Endothelial cell (in vitro differentiated cells): ENCODE measurements around the gene ZNF688. TPM values are rescaled to one million over a fixed set of nuclear protein-coding genes. Genes with fewer than 3 reads are reported as not detected.
"Not testable (repeated sequence)": the region's sequence is repeated elsewhere in the genome, so short reads cannot be mapped to it uniquely, and the experiment has no call there.

ENCODE experiments used
- DNase-seq: peaks from one replicate; pipeline ENCODE4 v3.0.0; 2021; ENCODE audit warnings: low spot score
- H3K27ac Mint-ChIP-seq: one replicate; pipeline ENCODE4 v1.8.0; 2021; ENCODE audit warnings: mixed read lengths, inconsistent platforms; ENCODE audit not compliant: unreplicated experiment
- H3K27me3 Mint-ChIP-seq: one replicate; pipeline ENCODE4 v1.8.0; 2021; ENCODE audit warnings: mild to moderate bottlenecking, moderate library complexity, mixed read lengths, inconsistent platforms; ENCODE audit not compliant: unreplicated experiment
- H3K36me3 Mint-ChIP-seq: one replicate; pipeline ENCODE4 v1.8.0; 2021; ENCODE audit warnings: mild to moderate bottlenecking, low read depth, mixed read lengths, inconsistent platforms; ENCODE audit not compliant: unreplicated experiment
- H3K4me1 Mint-ChIP-seq: one replicate; pipeline ENCODE4 v1.8.0; 2021; ENCODE audit warnings: mild to moderate bottlenecking, mixed read lengths, inconsistent platforms; ENCODE audit not compliant: unreplicated experiment
- H3K4me3 Mint-ChIP-seq: one replicate; pipeline ENCODE4 v1.8.0; 2021; ENCODE audit warnings: mild to moderate bottlenecking, mixed read lengths, inconsistent platforms; ENCODE audit not compliant: unreplicated experiment
- H3K9me3 Mint-ChIP-seq: one replicate; pipeline ENCODE4 v1.8.0; 2021; ENCODE audit warnings: mixed read lengths, inconsistent platforms; ENCODE audit not compliant: unreplicated experiment
- total RNA-seq: library from RNA; stranded (reverse); fragmentation: NEBNext Ultra II Directional; extraction: Animal tissue kit (Norgen Biotek cat#: 25700); gene quantifications from one replicate; pipeline ENCODE4 v1.2.1, GENCODE V29; 2021; ENCODE audit not compliant: unreplicated experiment
- TF ChIP-seq, protein P1 (sequence below): fragments of 200-600 bp; sonication (generic); IDR thresholded peaks from one replicate; pipeline ENCODE4 v1.5.0; 2021; ENCODE audit warnings: antibody characterized with exemption; ENCODE audit not compliant: unreplicated experiment

The ZNF688 gene
- total RNA-seq, 1 donor from 2014 or later: 9.6 TPM

DNA sequence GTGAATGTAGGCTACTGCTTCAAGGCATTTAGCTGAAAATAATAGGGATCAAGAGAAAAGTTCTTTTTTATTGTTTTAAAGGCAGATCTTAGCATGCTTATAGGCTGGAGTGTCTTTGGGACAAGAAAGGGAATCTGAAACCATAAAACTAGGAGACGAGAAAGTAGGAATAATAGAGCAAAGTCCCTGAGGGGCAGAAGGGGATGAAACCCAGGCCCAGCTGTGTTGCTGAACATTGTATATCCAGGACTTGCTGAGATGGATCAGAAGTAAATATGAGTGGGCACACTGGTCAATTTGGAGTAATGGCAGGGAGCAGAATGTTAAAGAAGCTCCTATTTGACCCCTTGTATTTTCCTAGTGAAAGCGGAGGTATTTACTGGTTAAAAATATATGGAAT lies 29.4 kb upstream of the ZNF688 start:
- no peak for DNase-seq
- no peak overlapping the region for H3K27ac Mint-ChIP-seq
- H3K4me1 Mint-ChIP-seq: no peaks in the 10 kb centered on the region
- TF ChIP-seq, protein P1, sequence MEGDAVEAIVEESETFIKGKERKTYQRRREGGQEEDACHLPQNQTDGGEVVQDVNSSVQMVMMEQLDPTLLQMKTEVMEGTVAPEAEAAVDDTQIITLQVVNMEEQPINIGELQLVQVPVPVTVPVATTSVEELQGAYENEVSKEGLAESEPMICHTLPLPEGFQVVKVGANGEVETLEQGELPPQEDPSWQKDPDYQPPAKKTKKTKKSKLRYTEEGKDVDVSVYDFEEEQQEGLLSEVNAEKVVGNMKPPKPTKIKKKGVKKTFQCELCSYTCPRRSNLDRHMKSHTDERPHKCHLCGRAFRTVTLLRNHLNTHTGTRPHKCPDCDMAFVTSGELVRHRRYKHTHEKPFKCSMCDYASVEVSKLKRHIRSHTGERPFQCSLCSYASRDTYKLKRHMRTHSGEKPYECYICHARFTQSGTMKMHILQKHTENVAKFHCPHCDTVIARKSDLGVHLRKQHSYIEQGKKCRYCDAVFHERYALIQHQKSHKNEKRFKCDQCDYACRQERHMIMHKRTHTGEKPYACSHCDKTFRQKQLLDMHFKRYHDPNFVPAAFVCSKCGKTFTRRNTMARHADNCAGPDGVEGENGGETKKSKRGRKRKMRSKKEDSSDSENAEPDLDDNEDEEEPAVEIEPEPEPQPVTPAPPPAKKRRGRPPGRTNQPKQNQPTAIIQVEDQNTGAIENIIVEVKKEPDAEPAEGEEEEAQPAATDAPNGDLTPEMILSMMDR: no peak
- no peaks in the 10 kb centered on the region for H3K9me3 Mint-ChIP-seq
- H3K27me3 Mint-ChIP-seq: peaks cover 11% of the 10 kb centered on the region
- H3K36me3 Mint-ChIP-seq: peaks cover 21% of the 10 kb centered on the region
- H3K4me3 Mint-ChIP-seq: no peak overlapping the region

DNA sequence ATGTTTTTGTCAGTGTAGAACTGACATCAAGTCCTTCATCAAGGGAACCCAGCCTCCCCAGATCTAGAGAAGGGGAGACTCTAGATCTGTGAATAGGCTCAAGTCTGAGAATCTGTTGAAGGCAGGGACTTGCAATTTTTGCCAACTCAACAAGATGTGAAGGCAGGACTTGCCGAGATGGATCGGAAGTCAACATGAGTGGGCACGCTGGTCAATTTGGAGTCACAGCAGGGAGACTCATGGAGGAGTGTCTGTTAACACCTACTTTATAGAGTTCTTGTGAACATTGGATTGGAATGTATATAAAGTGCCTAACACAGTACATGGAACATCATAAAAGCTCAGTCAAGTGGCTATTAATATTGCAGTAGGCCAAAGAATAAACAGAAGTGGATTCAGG lies 28.7 kb upstream of the ZNF688 start:
- TF ChIP-seq, protein P1: no peak
- Mint-ChIP-seq H3K9me3 (no peaks in the 10 kb centered on the region), H3K27ac (no peak overlapping the region), H3K27me3 (peaks cover 11% of the 10 kb centered on the region), H3K36me3 (peaks cover 18% of the 10 kb centered on the region), H3K4me1 (no peaks in the 10 kb centered on the region), H3K4me3 (no peak overlapping the region)
- DNase-seq: no peak

DNA sequence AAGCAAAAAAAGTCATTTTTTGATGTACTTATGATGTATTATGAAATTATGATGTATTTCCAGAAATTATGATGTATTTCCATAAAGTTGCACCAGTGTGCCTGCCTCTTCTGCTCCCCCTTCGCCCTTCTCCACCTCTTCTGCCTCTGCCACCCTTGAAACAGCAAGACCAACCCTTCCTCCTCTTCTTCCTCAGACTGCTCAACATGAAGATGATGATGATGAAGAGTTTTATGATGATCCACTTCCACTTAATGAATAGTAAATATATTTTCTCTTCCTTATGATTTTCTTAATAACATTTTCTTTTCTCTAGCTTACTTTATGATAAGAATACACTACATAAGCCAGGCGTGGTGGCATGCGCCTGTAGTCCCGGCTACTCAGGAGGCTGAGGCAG lies 21.4 kb upstream of the ZNF688 start:
- no peaks in the 10 kb centered on the region for H3K9me3 Mint-ChIP-seq
- H3K36me3 Mint-ChIP-seq: peaks cover 4% of the 10 kb centered on the region
- TF ChIP-seq, protein P1: no peak
- H3K27ac Mint-ChIP-seq: no peak overlapping the region
- H3K27me3 Mint-ChIP-seq: peaks cover 4% of the 10 kb centered on the region
- H3K4me1 Mint-ChIP-seq: no peaks in the 10 kb centered on the region
- H3K4me3 Mint-ChIP-seq: no peak overlapping the region
- DNase-seq: no peak

DNA sequence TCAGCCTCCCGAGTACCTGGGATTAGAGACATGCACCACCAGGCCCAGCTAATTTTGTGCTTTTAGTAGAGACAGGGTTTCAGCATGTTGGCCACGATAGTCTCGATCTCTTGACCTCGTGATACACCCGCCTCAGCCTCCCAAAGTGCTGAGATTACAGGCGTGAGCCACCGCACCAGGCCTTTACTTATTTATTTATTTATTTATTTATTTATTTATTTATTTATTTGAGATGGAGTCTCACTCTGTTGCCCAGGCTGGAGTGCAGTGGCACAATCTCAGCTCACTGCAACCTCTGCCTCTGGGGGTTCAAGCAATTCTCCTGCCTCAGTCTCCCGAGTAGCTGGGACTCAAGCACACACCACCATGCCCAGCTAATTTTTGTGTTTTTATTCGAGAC lies 19.4 kb upstream of the ZNF688 start:
- not testable (repeated sequence) for H3K9me3 Mint-ChIP-seq, H3K4me1 Mint-ChIP-seq, DNase-seq, H3K36me3 Mint-ChIP-seq, H3K27me3 Mint-ChIP-seq, H3K4me3 Mint-ChIP-seq, H3K27ac Mint-ChIP-seq

DNA sequence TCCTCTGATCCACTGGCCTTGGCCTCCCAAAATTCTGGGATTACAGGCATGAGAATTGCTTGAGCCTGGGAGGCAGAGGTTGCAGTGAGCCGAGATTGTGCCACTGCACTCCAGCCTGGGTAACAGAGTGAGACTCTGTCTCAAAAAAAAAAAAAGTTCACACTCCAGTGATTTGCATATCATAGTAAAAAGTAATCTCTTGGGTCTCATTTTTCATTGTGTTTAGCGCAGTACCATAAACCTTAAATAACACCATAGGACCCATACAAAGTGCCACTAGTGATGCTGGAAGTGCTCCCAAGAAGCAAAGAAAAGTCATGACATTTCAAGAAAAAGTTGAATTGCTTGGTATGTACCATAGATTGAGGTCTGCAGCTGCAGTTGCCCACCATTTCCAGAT lies 18.1 kb upstream of the ZNF688 start:
- H3K4me1 Mint-ChIP-seq: peaks cover 15% of the 10 kb centered on the region
- not testable (repeated sequence) for H3K27me3 Mint-ChIP-seq, H3K27ac Mint-ChIP-seq, DNase-seq, H3K36me3 Mint-ChIP-seq, H3K9me3 Mint-ChIP-seq, H3K4me3 Mint-ChIP-seq

DNA sequence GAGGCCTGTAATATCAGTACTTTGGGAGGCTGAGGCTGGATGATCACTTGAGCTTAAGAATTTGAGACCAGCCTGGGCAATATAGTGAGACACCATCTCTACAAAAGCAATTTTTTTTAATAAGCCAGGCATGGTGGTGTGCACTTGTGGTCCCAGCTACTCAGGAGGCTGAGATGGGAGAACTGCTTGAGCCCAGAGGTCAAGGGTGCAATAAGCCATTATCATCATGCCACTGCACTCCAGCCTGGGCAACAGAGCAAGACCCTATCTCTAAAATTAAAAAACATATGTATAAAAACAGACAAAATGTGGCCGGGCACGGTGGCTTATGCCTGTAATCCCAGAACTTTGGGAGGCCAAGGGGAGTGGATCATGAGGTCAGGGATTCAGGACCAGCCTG lies 17.1 kb upstream of the ZNF688 start:
- H3K27me3 Mint-ChIP-seq: peaks cover 4% of the 10 kb centered on the region
- H3K36me3 Mint-ChIP-seq: peaks cover 5% of the 10 kb centered on the region
- no peak overlapping the region for H3K4me3 Mint-ChIP-seq
- H3K9me3 Mint-ChIP-seq: no peaks in the 10 kb centered on the region
- no peak overlapping the region for H3K27ac Mint-ChIP-seq
- H3K4me1 Mint-ChIP-seq: peaks cover 17% of the 10 kb centered on the region
- DNase-seq: no peak
- TF ChIP-seq, protein P1: no peak
